ENCODE measurements around the gene B9D2.
A peak's percentile ranks its signal among the peaks of the same experiment; 100 is the strongest.

B9D2 gene

DNA sequence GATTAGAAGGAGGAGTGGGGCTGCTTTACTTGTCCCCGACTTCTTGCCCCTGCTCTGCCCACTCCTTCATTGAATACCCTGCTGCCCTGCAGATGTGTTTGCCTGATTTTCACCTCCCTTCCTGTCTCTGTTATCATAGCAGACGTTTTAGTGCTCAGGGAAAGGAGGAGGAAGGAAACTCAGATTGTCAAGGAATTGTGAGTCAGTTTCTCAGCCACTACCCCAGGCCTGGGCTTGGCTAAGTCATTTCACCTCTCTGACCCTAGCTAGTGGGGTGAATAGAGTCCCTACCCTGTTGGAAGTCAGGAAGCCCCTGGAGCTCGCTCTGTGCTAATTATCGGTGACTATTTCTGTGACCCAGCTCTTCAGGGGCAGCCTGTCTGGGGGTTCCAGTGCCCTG lies 37.5 kb upstream of the B9D2 start:
- WGBS (ENCODE audit: insufficient coverage): 100% methylated on average over 3 of the region's 4 CpGs
- Histone ChIP-seq H3K9me3 (ENCODE audit: control extremely low read depth in 1 of 5, control insufficient read depth in 4 of 5, insufficient read depth in 2 of 5, low read depth in 1 of 5, low read length in 4 of 5) (no peaks in the 10 kb centered on the region), H3K27ac (ENCODE audit: insufficient read depth in 1 of 2, low read depth in 1 of 2, low read length in 2 of 2, poor library complexity in 1 of 2, severe bottlenecking in 2 of 2) (no peak overlapping the region), H3K36me3 (ENCODE audit: control insufficient read depth in 4 of 4, insufficient read depth in 4 of 4, low read length in 3 of 4) (peaks cover 3 to 11% (median 7%) of the 10 kb centered on the region in 4 experiments), H3K27me3 (replicated peaks in 2 of 5; ENCODE audit: control insufficient read depth in 4 of 5, insufficient read depth in 5 of 5, low read length in 4 of 5) (no peaks in the 10 kb centered on the region), H3K4me3 (ENCODE audit: control insufficient read depth in 1 of 7, extremely low read depth in 1 of 7, insufficient read depth in 4 of 7, low read depth in 2 of 7, low read length in 6 of 7) (peak overlapping the region in 1 of 7 experiments; percentile 5), H3K4me1 (ENCODE audit: control extremely low read depth in 1 of 4, control insufficient read depth in 4 of 4, insufficient read depth in 4 of 4, low read length in 3 of 4) (peaks cover 18 to 25% (median 22%) of the 10 kb centered on the region in 4 experiments)
- ChIA-PET CTCF (interaction anchor here (0.9 kb wide), 1 partner anchor 30 kb away, joined by 3 read pairs; no protein-coding TSS in a partner anchor), POLR2A (no interaction called here)
- no peak for DNase-seq

- Histone ChIP-seq H3K36me3 (ENCODE audit: control insufficient read depth in 4 of 4, insufficient read depth in 4 of 4, low read length in 3 of 4) (peaks cover 3 to 13% (median 7%) of the 10 kb centered on the region in 4 experiments), H3K27ac (ENCODE audit: insufficient read depth in 1 of 2, low read depth in 1 of 2, low read length in 2 of 2, poor library complexity in 1 of 2, severe bottlenecking in 2 of 2) (no peak overlapping the region), H3K4me1 (ENCODE audit: control extremely low read depth in 1 of 4, control insufficient read depth in 4 of 4, insufficient read depth in 4 of 4, low read length in 3 of 4) (peaks cover 22 to 39% (median 32%) of the 10 kb centered on the region in 4 experiments), H3K27me3 (replicated peaks in 2 of 5; ENCODE audit: control insufficient read depth in 4 of 5, insufficient read depth in 5 of 5, low read length in 4 of 5) (no peaks in the 10 kb centered on the region), H3K4me3 (ENCODE audit: control insufficient read depth in 1 of 7, extremely low read depth in 1 of 7, insufficient read depth in 4 of 7, low read depth in 2 of 7, low read length in 6 of 7) (no peak overlapping the region), H3K9me3 (ENCODE audit: control extremely low read depth in 1 of 5, control insufficient read depth in 4 of 5, insufficient read depth in 2 of 5, low read depth in 1 of 5, low read length in 4 of 5) (no peaks in the 10 kb centered on the region)
- no peak for DNase-seq
- ChIA-PET POLR2A (interaction anchor here (0.6 to 1.0 kb wide), 2 partner anchors 27 to 47 kb away, joined by 3 read pairs; no protein-coding TSS in a partner anchor), CTCF (no interaction called here)
- 94% methylated on average over 2 of the region's 2 CpGs for WGBS (ENCODE audit: insufficient coverage)
Observed at GRCh38 chr19:41399525-41399924, 35.6 kb upstream of the B9D2 start.

DNA sequence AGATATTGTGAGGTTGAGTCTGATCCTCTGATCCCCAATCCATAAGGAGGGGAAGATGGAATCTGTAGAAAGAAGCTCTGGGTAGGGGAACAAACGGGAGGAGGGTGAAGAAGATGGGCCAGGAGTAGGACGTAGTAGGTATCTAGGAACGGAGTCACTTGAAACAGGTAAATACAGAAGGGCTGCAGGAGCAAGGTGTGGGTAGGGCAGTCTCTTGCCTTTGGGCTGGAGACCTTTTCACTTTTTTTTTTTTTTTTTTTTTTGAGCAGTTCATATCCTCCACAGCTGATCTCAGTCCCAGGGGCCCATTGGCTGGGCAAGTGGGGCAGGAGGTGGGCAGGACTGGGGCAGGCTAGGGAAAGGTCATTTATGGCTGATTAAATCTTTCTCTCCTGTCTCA lies 35.1 kb upstream of the B9D2 start:
- H3K27me3 ChIP-seq (replicated peaks in 2 of 5; ENCODE audit: control insufficient read depth in 4 of 5, insufficient read depth in 5 of 5, low read length in 4 of 5): no peaks in the 10 kb centered on the region
- CTCF ChIA-PET: interaction anchor here (0.6 to 1.1 kb wide), 3 partner anchors 32 to 39 kb away, joined by 3 read pairs; no protein-coding TSS in a partner anchor
- H3K9me3 ChIP-seq (ENCODE audit: control extremely low read depth in 1 of 5, control insufficient read depth in 4 of 5, insufficient read depth in 2 of 5, low read depth in 1 of 5, low read length in 4 of 5): no peaks in the 10 kb centered on the region
- H3K4me3 ChIP-seq (ENCODE audit: control insufficient read depth in 1 of 7, extremely low read depth in 1 of 7, insufficient read depth in 4 of 7, low read depth in 2 of 7, low read length in 6 of 7): peak overlapping the region in 6 of 7 experiments; percentile 0 to 99 (median 97)
- no peak for DNase-seq
- 90% methylated on average over 3 of the region's 3 CpGs for WGBS (ENCODE audit: insufficient coverage)
- H3K36me3 ChIP-seq (ENCODE audit: control insufficient read depth in 4 of 4, insufficient read depth in 4 of 4, low read length in 3 of 4): peaks cover 3 to 13% (median 7%) of the 10 kb centered on the region in 4 experiments
- POLR2A ChIA-PET: interaction anchor here (0.6 to 1.0 kb wide), 3 partner anchors 28 to 47 kb away, joined by 3 to 4 read pairs (median 3); no protein-coding TSS in a partner anchor
- H3K4me1 ChIP-seq (ENCODE audit: control extremely low read depth in 1 of 4, control insufficient read depth in 4 of 4, insufficient read depth in 4 of 4, low read length in 3 of 4): peaks cover 22 to 39% (median 32%) of the 10 kb centered on the region in 4 experiments
- H3K27ac ChIP-seq (ENCODE audit: insufficient read depth in 1 of 2, low read depth in 1 of 2, low read length in 2 of 2, poor library complexity in 1 of 2, severe bottlenecking in 2 of 2): peak overlapping the region in 1 of 2 experiments; percentile 100

GRCh38 chr19:41398598-41398997 lies 34.6 kb upstream of the B9D2 start:
- Histone ChIP-seq H3K27me3 (replicated peaks in 2 of 5; ENCODE audit: control insufficient read depth in 4 of 5, insufficient read depth in 5 of 5, low read length in 4 of 5) (no peaks in the 10 kb centered on the region), H3K36me3 (ENCODE audit: control insufficient read depth in 4 of 4, insufficient read depth in 4 of 4, low read length in 3 of 4) (peaks cover 3 to 12% (median 8%) of the 10 kb centered on the region in 4 experiments), H3K4me1 (ENCODE audit: control extremely low read depth in 1 of 4, control insufficient read depth in 4 of 4, insufficient read depth in 4 of 4, low read length in 3 of 4) (peaks cover 22 to 39% (median 31%) of the 10 kb centered on the region in 4 experiments), H3K4me3 (ENCODE audit: control insufficient read depth in 1 of 7, extremely low read depth in 1 of 7, insufficient read depth in 4 of 7, low read depth in 2 of 7, low read length in 6 of 7) (peak overlapping the region in 6 of 7 experiments; percentile 86 to 99 (median 97)), H3K9me3 (ENCODE audit: control extremely low read depth in 1 of 5, control insufficient read depth in 4 of 5, insufficient read depth in 2 of 5, low read depth in 1 of 5, low read length in 4 of 5) (no peaks in the 10 kb centered on the region), H3K27ac (ENCODE audit: insufficient read depth in 1 of 2, low read depth in 1 of 2, low read length in 2 of 2, poor library complexity in 1 of 2, severe bottlenecking in 2 of 2) (peak overlapping the region; percentile 100)
- DNase-seq: no peak
- WGBS (ENCODE audit: insufficient coverage): 73% methylated on average over 3 of the region's 3 CpGs
- ChIA-PET POLR2A (interaction anchor here (0.6 to 1.0 kb wide), 2 partner anchors 36 to 46 kb away, joined by 3 to 4 read pairs; no protein-coding TSS in a partner anchor), CTCF (interaction anchor here (0.6 to 1.1 kb wide), 4 partner anchors 11 to 39 kb away, joined by 3 read pairs; no protein-coding TSS in a partner anchor)

DNA sequence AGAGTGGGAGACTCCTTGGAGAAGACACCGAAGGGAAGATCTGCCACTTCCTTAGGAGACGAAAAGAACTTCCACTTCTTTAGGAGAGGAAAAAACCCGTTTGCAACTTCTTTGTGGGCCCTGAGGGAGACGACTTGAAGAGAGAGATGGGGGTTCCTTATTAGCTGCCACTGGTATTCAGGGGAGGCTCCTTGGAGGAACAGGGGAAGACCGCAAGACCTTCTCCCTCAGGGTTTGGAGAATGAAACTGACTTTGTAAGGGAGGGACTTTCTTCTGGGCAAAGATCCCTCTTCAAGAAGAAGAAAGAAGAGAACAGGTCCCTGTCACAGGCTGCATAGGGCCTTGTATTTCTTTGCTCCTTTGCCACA lies 34.1 kb upstream of the B9D2 start:
- H3K4me1 ChIP-seq (ENCODE audit: control extremely low read depth in 1 of 4, control insufficient read depth in 4 of 4, insufficient read depth in 4 of 4, low read length in 3 of 4): peaks cover 22 to 35% (median 29%) of the 10 kb centered on the region in 4 experiments
- no peaks in the 10 kb centered on the region for H3K9me3 ChIP-seq (ENCODE audit: control extremely low read depth in 1 of 5, control insufficient read depth in 4 of 5, insufficient read depth in 2 of 5, low read depth in 1 of 5, low read length in 4 of 5)
- CTCF ChIA-PET: interaction anchor here (0.8 to 1.1 kb wide), 3 partner anchors 12 to 34 kb away, joined by 3 read pairs; no protein-coding TSS in a partner anchor
- peaks cover 3 to 8% (median 7%) of the 10 kb centered on the region in 4 experiments for H3K36me3 ChIP-seq (ENCODE audit: control insufficient read depth in 4 of 4, insufficient read depth in 4 of 4, low read length in 3 of 4)
- H3K27ac ChIP-seq (ENCODE audit: insufficient read depth in 1 of 2, low read depth in 1 of 2, low read length in 2 of 2, poor library complexity in 1 of 2, severe bottlenecking in 2 of 2): peak overlapping the region; percentile 100
- no peaks in the 10 kb centered on the region for H3K27me3 ChIP-seq (replicated peaks in 2 of 5; ENCODE audit: control insufficient read depth in 4 of 5, insufficient read depth in 5 of 5, low read length in 4 of 5)
- peak overlapping the region; percentile 80 to 99 (median 96) for H3K4me3 ChIP-seq (ENCODE audit: control insufficient read depth in 1 of 7, extremely low read depth in 1 of 7, insufficient read depth in 4 of 7, low read depth in 2 of 7, low read length in 6 of 7)
- POLR2A ChIA-PET: no interaction called here
- 0% methylated on average over 5 of the region's 5 CpGs for WGBS (ENCODE audit: insufficient coverage)
- DNase-seq: peak in 2 of 3 donors; percentile 34 to 36

DNA sequence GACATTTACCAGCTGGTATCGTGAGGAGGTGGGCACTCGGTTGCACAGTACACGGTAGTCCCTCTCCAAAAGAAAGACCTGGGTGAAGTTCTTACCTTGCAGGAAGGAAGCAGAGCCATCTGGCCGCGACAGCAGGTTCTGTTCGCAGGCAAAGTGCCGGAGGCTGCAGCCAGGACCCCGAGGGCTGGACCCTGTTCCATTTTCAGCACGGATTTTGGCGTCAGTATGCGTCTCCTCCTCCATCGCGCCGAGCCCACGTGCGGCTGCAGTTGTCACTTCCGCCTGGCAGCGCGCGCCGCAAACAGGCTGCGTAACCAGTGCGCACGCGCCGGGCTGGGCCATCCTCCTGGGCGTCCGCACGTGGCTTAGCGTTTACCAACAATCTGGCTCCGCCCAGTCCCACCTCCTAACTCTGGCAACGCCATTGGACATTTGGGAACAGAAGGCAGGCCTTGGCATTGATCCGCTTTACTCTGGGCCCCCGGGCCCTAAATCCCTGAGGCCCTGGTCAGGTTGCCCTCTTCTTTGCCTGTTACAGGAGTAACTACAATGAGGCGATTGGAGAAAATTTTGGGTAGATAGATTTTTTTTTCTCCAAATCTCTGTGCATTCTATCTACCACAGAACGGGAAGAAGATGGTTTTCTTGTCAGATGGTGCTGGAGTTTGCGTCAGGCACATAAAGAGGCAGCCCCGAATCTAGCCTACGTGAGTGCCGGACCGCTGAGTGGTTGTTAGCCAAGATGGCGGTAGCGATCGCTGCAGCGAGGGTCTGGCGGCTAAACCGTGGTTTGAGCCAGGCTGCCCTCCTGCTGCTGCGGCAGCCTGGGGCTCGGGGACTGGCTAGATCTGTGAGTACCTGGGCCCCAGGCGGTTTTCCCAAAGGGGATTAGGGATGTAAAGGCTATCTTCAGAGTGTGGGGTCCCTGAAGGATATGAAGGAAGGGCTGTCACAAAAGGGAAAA lies 33.4 kb upstream of the B9D2 start, which contains the start of the genes BCKDHA and EXOSC5:
BCKDHA (plus strand) TSS at position 733 of the 964 bp plus-strand sequence; CDS start at position 743, 10 bp downstream.
EXOSC5 (minus strand) TSS at position 274 of the 964 bp plus-strand sequence; CDS start at position 243, 31 bp downstream.
- WGBS (ENCODE audit: insufficient coverage): under 1% methylated on average over 47 of the region's 50 CpGs
- H3K4me3 ChIP-seq (ENCODE audit: control insufficient read depth in 1 of 7, extremely low read depth in 1 of 7, insufficient read depth in 4 of 7, low read depth in 2 of 7, low read length in 6 of 7): peak within 1 kb of the TSS; percentile 80 to 99 (median 96)
- H3K27ac ChIP-seq (ENCODE audit: insufficient read depth in 1 of 2, low read depth in 1 of 2, low read length in 2 of 2, poor library complexity in 1 of 2, severe bottlenecking in 2 of 2): peak within 1 kb of the TSS; percentile 100
- peaks cover 0 to 10% (median 7%) of the 10 kb centered on the region in 4 experiments for H3K36me3 ChIP-seq (ENCODE audit: control insufficient read depth in 4 of 4, insufficient read depth in 4 of 4, low read length in 3 of 4)
- no peaks in the 10 kb centered on the region for H3K9me3 ChIP-seq (ENCODE audit: control extremely low read depth in 1 of 5, control insufficient read depth in 4 of 5, insufficient read depth in 2 of 5, low read depth in 1 of 5, low read length in 4 of 5)
- CTCF ChIA-PET: interaction anchor here (1.1 to 1.3 kb wide), 2 partner anchors 9 to 45 kb away, joined by 3 to 4 read pairs; no protein-coding TSS in a partner anchor
- H3K27me3 ChIP-seq (replicated peaks in 2 of 5; ENCODE audit: control insufficient read depth in 4 of 5, insufficient read depth in 5 of 5, low read length in 4 of 5): no peaks in the 10 kb centered on the region
- POLR2A ChIA-PET: interaction anchor here (0.6 kb wide), 1 partner anchor 19 kb away, joined by 3 read pairs; no protein-coding TSS in a partner anchor
- peaks cover 22 to 35% (median 29%) of the 10 kb centered on the region in 4 experiments for H3K4me1 ChIP-seq (ENCODE audit: control extremely low read depth in 1 of 4, control insufficient read depth in 4 of 4, insufficient read depth in 4 of 4, low read length in 3 of 4)
- DNase-seq: peak; percentile 100

All from common myeloid progenitor, CD34-positive (primary cell).